Activated CD8-positive, alpha-beta T cell treated with anti-CD3 and anti-CD28 coated beads, Interleukin-2, amount 10 ng/mL, durations not matched to agents 7 days and 5 days (primary cell): Measurements from ENCODE around the gene KIAA1614. TPM values are rescaled to one million over a fixed set of nuclear protein-coding genes. Genes with fewer than 3 reads are reported as not detected.
"Not testable (repeated sequence)": the region's sequence is repeated elsewhere in the genome, so short reads cannot be mapped to it uniquely, and the experiment has no call there.

ENCODE experiments used
- ATAC-seq: fragments of 150-1000 bp; cut with Tn5 transposase; one replicate; pipeline ENCODE4 v1.10.0; 2021; ENCODE audit warnings: moderate library complexity
- CTCF ChIA-PET: fragments of 350-600 bp; sonication (Branson Sonifier 250); formaldehyde crosslinking; loops from one replicate; lab custom pipeline; 2021; ENCODE audit warnings: antibody characterized with exemption; lab: Charles Lee
- POLR2A ChIA-PET: fragments of 350-600 bp; sonication (Branson Sonifier 250); formaldehyde crosslinking; loops from one replicate; lab custom pipeline; 2021; ENCODE audit warnings: antibody characterized with exemption; lab: Charles Lee
- DNase-seq: peaks from one replicate; pipeline ENCODE4 v3.0.0-alpha.2; 2020
- H3K27ac Mint-ChIP-seq: one replicate; pipeline ENCODE4 v1.8.0; 2021; ENCODE audit warnings: mild to moderate bottlenecking, mixed read lengths
- H3K27me3 Mint-ChIP-seq: one replicate; pipeline ENCODE4 v1.8.0; 2021; ENCODE audit warnings: low read depth, mixed read lengths
- H3K36me3 Mint-ChIP-seq: one replicate; pipeline ENCODE4 v1.8.0; 2021; ENCODE audit warnings: low read depth, mixed read lengths
- H3K4me1 Mint-ChIP-seq: one replicate; pipeline ENCODE4 v1.8.0; 2021; ENCODE audit warnings: low read depth, mixed read lengths
- H3K4me3 Mint-ChIP-seq: one replicate; pipeline ENCODE4 v1.8.0; 2021; ENCODE audit warnings: mild to moderate bottlenecking, mixed read lengths
- H3K9me3 Mint-ChIP-seq: one replicate; pipeline ENCODE4 v1.8.0; 2022; ENCODE audit warnings: mixed read lengths; ENCODE audit not compliant: insufficient read depth
- total RNA-seq, 2 experiments: library from RNA; stranded (reverse); gene quantifications; one replicate each; pipeline ENCODE4 v1.2.3, GENCODE V29; 2021

KIAA1614 gene
- total RNA-seq, 2 experiments from 2014 or later: 0.13 to 0.21 TPM

- Mint-ChIP-seq H3K4me1 (peaks cover 6% of the 10 kb centered on the region), H3K27me3 (no peaks in the 10 kb centered on the region), H3K36me3 (peaks cover 36% of the 10 kb centered on the region), H3K27ac (no peak overlapping the region), H3K9me3 (peaks cover 14% of the 10 kb centered on the region), H3K4me3 (no peak overlapping the region)
- no peak for DNase-seq
- CTCF ChIA-PET: no interaction called here
- POLR2A ChIA-PET: no interaction called here
- ATAC-seq: no peak
Observed at GRCh38 chr1:180951186-180951745, 38.6 kb downstream of the KIAA1614 start.

GRCh38 chr1:180951836-180952656 lies 39.3 kb downstream of the KIAA1614 start:
- H3K9me3 Mint-ChIP-seq: peaks cover 7% of the 10 kb centered on the region
- H3K4me1 Mint-ChIP-seq: peaks cover 5% of the 10 kb centered on the region
- no peak overlapping the region for H3K4me3 Mint-ChIP-seq
- no peak overlapping the region for H3K27ac Mint-ChIP-seq
- ATAC-seq: no peak
- no peak for DNase-seq
- ChIA-PET CTCF (no interaction called here), POLR2A (no interaction called here)
- peaks cover 29% of the 10 kb centered on the region for H3K36me3 Mint-ChIP-seq
- no peaks in the 10 kb centered on the region for H3K27me3 Mint-ChIP-seq

- Mint-ChIP-seq H3K4me1 (peaks cover 5% of the 10 kb centered on the region), H3K36me3 (peaks cover 23% of the 10 kb centered on the region), H3K27me3 (no peaks in the 10 kb centered on the region), H3K27ac (no peak overlapping the region), H3K9me3 (peaks cover 1% of the 10 kb centered on the region), H3K4me3 (no peak overlapping the region)
- CTCF ChIA-PET: no interaction called here
- POLR2A ChIA-PET: no interaction called here
- DNase-seq (no peak), ATAC-seq (no peak)
Observed at GRCh38 chr1:180952657-180953013, 39.9 kb downstream of the KIAA1614 start.

DNA sequence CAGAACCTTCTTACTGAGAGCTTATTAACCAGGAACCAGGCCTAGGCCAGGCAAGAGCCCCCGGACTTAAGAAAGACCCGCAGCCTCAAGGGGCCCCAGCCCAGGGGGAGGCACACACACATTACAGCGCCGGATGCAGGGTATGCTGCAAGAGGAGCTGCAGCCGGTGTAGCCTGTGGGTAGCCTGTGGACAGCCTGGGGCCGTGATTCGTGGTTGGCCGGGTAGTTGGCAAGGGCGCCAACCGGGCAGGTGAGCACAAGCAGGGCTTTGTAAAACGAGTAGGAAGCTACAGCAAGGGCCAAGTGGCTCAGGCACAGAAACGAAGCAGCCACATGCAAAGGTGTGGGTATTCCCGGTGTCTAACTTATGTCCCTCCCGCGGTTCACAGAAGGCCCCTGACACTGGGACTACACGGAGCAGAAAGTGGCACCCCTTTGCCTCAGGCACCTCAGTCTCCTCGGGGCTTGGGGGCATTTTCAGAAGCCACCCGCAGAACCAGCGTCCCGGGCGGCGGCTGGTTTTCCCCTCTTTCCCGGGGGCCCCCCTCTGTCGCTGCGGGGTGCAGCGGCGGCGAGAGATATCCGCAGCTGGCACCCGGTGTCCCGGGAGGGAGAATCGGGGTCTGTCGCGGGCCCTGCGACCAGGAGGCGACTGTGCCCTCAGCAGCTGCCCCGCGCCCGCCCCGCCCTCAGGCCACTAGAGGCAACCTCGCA lies 40.8 kb downstream of the KIAA1614 start:
- Mint-ChIP-seq H3K36me3 (peaks cover 18% of the 10 kb centered on the region), H3K9me3 (no peaks in the 10 kb centered on the region), H3K4me3 (peak overlapping the region; percentile 55), H3K4me1 (peaks cover 5% of the 10 kb centered on the region), H3K27ac (no peak overlapping the region), H3K27me3 (no peaks in the 10 kb centered on the region)
- POLR2A ChIA-PET: no interaction called here
- DNase-seq (peak; percentile 25), ATAC-seq (no peak)
- CTCF ChIA-PET: no interaction called here

DNA sequence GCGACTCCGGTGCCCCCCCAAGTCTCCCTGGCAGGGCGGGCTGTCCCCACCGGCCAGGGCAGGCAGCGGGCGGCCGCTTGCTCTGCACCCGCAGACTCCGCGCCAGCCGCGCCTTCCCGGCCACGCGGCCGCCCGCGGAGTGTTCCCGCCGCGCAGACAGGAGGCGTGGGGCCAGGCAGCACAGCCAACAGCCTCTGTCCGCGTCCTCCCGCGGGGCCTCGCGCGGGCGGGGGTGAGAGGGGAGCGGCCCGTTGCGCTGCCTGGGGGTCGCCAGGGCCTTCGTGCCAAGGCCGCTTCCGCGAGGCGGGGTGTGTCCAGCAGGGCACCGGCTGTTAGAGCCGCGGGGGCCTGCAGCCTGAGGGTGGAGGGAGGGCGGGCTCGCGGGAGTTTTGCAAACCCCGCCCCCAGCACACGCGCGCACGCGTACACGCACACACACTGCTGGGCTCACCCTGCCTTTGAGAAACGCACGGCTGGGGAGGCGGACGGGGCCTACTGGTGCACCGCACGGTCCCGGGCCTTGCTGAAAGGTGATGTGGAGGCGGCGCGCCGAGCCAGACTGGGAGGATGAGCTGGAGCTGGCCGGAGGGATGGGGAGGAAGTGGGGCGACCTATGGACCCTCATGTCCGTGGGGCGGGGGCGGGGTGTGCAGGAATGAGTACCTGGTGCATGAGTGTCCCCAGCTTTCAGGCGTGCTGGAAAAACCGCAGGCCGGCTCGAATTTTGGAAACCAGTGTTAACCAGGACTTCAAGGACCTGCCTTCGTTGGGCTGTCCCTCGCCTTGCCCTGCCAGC lies 41.5 kb downstream of the KIAA1614 start:
- no peaks in the 10 kb centered on the region for H3K9me3 Mint-ChIP-seq
- H3K36me3 Mint-ChIP-seq: peaks cover 19% of the 10 kb centered on the region
- no peak overlapping the region for H3K4me3 Mint-ChIP-seq
- ChIA-PET CTCF (no interaction called here), POLR2A (interaction anchor here (1.0 kb wide), 1 partner anchor 34 kb away, joined by 4 read pairs; no protein-coding TSS in a partner anchor)
- H3K27me3 Mint-ChIP-seq: no peaks in the 10 kb centered on the region
- H3K4me1 Mint-ChIP-seq: peaks cover 5% of the 10 kb centered on the region
- no peak overlapping the region for H3K27ac Mint-ChIP-seq
- peak; percentile 56 for DNase-seq
- ATAC-seq: peak; percentile 84

GRCh38 chr1:180954801-180955165 lies 42.1 kb downstream of the KIAA1614 start:
- Mint-ChIP-seq H3K36me3 (peaks cover 18% of the 10 kb centered on the region), H3K27me3 (no peaks in the 10 kb centered on the region), H3K27ac (no peak overlapping the region), H3K4me1 (peaks cover 5% of the 10 kb centered on the region), H3K4me3 (no peak overlapping the region), H3K9me3 (no peaks in the 10 kb centered on the region)
- ChIA-PET CTCF (no interaction called here), POLR2A (interaction anchor here (1.0 kb wide), 1 partner anchor 33 kb away, joined by 4 read pairs; no protein-coding TSS in a partner anchor)
- ATAC-seq: no peak
- DNase-seq: no peak

DNA sequence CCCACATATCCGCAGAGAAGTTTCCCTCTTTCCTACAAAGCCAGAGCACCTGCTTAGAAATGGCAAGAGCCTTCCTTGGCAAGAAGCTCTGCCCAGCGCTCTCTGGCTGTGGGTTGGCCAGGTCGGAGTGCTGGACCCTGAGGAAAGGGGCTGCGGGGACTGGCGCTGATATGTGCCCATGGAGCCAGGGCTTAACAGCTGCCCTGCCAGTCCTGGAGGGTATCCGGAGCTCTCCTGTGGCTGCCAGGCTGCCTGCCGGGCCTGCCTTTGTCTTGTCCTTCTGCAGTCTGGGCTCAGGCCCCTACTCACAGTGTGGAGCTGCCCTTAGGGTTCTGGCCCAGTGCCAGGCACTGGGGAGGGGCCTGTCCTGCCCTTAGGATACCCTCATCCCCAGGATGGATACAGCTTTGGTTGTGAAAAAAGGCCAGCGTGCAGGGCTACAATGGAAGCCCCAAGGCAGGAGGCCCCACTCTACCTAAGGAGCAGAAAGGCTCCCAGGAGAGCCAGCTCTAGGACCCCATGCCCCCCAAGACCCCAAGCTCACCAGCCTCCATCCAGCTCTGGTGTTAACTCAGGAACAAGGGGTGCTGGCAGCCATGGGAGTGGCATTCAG lies 43.4 kb downstream of the KIAA1614 start:
- POLR2A ChIA-PET: no interaction called here
- CTCF ChIA-PET: no interaction called here
- no peak for ATAC-seq

DNA sequence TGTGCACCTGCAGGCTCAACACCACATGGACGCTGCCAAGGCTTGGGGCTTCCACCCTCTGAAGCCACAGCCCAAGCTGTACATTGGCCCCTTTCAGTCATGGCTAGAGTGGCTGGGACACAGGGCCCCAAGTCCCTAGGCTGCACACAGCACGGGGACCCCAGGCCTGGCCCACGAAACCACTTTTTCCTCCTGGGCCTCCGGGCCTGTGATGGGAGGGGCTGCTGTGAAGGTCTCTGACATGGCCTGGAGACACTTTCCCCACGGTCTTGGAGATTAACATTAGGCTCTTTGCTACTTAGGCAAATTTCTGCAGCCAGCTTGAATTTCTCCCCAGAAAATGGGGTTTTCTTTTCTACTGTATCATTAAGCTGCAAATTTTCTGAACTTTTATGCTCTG lies 46.9 kb downstream of the KIAA1614 start:
- H3K4me1 Mint-ChIP-seq, H3K27me3 Mint-ChIP-seq, ATAC-seq, H3K4me3 Mint-ChIP-seq, POLR2A ChIA-PET, H3K9me3 Mint-ChIP-seq, CTCF ChIA-PET, H3K27ac Mint-ChIP-seq, DNase-seq: not testable (repeated sequence)
- H3K36me3 Mint-ChIP-seq: peaks cover 31% of the 10 kb centered on the region

More for the DNA sequence above, 43.4 kb downstream of the KIAA1614 start:
- Mint-ChIP-seq H3K4me3 (no peak overlapping the region), H3K4me1 (peaks cover 5% of the 10 kb centered on the region), H3K36me3 (peaks cover 23% of the 10 kb centered on the region), H3K27ac (no peak overlapping the region), H3K9me3 (no peaks in the 10 kb centered on the region), H3K27me3 (no peaks in the 10 kb centered on the region)
- no peak for DNase-seq

GRCh38 chr1:180961622-180962021 lies 48.9 kb downstream of the KIAA1614 start:
- ATAC-seq (no peak), DNase-seq (no peak)
- CTCF ChIA-PET: no interaction called here
- Mint-ChIP-seq H3K4me3 (no peak overlapping the region), H3K27me3 (no peaks in the 10 kb centered on the region), H3K36me3 (peaks cover 38% of the 10 kb centered on the region), H3K27ac (no peak overlapping the region), H3K4me1 (no peaks in the 10 kb centered on the region), H3K9me3 (no peaks in the 10 kb centered on the region)
- POLR2A ChIA-PET: no interaction called here

DNA sequence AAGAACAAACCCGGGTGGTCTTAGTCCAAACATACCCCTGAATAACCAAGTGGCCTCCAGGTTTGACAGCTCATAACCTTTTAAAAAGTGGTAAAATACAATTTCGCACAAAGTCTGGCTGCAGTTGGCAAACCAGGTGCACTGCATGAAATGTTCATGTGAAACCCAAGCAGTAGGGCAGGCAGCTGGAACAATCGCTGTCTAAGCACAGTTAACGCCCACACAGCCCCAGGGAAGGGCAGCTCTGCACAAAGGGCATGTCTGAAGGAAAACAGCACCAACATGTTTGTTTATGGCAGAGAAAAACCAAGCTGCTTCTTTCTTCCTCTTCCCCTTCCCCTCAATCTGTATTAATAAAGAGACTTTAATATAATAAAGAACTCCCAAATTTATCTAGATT lies 49.5 kb downstream of the KIAA1614 start:
- DNase-seq (no peak), ATAC-seq (no peak)
- Mint-ChIP-seq H3K36me3 (peaks cover 38% of the 10 kb centered on the region), H3K4me3 (no peak overlapping the region), H3K27me3 (no peaks in the 10 kb centered on the region), H3K4me1 (no peaks in the 10 kb centered on the region), H3K27ac (no peak overlapping the region), H3K9me3 (no peaks in the 10 kb centered on the region)
- CTCF ChIA-PET: no interaction called here
- POLR2A ChIA-PET: no interaction called here

DNA sequence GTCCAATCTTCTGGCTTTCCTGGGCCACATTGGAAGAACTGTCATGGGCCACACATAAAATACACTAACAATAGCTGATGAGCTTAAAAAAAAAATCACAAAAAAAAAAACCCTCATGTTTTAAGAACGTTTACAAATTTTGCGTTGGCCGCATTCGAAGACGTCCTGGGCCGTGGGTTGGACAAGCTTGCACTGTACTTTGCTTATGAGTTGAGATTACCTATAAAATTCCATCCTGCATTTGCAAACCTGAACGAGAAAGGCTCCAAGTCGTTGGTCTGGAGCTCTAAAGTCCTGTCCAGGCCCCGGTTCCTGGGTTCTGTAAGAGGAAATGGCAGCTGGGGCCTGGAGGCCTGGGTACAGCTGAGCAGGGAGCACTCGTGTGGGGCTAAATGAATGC lies 51.4 kb downstream of the KIAA1614 start:
- H3K27me3 Mint-ChIP-seq: no peaks in the 10 kb centered on the region
- no peaks in the 10 kb centered on the region for H3K9me3 Mint-ChIP-seq
- CTCF ChIA-PET: no interaction called here
- ATAC-seq (no peak), DNase-seq (no peak)
- no peaks in the 10 kb centered on the region for H3K4me1 Mint-ChIP-seq
- peaks cover 38% of the 10 kb centered on the region for H3K36me3 Mint-ChIP-seq
- POLR2A ChIA-PET: no interaction called here
- no peak overlapping the region for H3K4me3 Mint-ChIP-seq
- no peak overlapping the region for H3K27ac Mint-ChIP-seq
